Measurements from ENCODE around the gene BOLA2B.
A peak's percentile ranks its signal among the peaks of the same experiment; 100 is the strongest.
"Not testable (repeated sequence)": the region's sequence is repeated elsewhere in the genome, so short reads cannot be mapped to it uniquely, and the experiment has no call there.

Gene BOLA2B

DNA sequence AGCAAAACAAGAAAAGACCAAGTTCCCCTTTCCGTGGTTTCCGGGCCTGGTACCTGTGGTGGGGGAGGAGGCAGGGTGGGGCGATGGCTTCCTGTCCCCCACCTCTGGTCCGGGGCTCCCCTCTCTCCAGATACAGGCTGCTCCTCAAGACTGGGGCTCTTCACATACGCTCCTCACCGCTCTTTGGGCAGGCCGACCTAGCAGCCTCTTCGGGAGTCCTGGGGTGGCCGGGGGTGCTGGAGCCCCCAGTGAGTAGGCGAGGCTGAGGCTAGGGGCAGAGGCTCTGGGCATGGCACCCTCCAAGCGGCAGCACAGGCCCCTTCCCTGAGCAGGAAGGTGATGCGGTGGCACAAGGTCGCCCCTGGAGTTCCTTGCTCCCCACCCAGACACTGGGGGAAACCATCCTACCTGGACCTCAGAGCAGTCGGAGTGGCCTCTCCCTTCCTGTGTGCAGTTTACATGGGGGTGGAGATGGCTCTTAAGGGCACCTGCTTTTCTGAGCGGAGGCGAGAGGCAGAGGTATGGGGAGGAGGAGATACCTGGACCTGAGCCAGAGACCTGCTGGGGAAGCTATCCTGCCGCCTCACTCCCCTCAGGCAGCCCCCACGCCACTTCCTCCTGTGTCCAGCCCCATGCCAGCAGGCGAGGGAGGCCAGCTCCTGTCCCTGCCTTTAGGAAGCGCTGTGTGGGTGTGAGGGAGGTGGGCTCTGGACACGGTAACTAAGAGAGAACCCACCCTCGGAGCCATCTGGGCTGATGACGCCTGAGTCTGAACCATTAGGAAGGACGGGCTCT is 9.2 kb downstream of the BOLA2B start:
- FAIRE-seq: no peak

DNA sequence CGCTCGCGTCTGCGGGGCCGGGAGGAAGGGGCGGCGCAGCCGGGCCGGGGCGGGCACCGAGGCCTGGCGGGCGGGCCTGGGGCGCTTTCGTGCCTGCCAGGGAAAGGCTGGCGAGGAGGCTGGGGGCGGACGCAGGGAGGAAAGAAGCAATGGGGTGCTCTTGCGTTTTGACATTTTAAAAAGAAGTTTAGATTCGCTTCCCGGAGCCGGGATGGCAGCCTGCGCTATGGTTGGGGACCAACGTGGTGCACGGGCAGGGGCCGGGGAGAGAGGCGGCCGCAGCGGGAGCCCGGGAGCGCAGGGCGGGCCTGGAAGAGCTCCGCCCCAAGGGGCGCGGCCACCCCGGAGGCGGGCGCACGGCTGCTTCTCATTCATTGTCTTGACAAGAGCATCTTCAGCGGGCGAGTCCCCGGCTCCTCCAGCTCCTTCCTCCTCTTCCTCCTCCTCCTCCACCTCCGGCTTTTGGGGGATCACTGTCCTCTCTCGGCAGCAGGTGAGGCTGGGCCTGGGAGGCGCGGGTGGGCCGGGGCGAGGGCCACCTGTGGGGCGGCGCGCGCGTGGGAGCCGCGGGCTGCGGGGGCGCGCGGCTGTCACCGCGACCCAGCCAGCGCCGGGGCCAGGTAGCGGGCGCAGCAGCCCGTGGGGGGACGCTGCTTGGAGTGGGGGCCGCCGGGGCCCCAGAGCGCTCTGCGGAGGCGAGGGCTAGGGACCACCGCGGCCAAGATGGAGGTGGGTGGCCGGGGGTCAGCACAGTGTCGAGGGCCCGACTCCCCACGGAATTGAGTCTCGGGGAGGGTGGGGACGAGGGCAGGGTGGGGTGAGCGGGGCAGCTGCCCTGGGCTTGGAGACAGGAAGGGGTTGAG is 10.0 kb downstream of the BOLA2B start, which contains the start of gene CORO1A:
Gene CORO1A (plus strand): TSS at position 370 of the 863 bp plus-strand sequence. CDS start 1,608 bp downstream, outside the sequence.
- no peak for FAIRE-seq

DNA sequence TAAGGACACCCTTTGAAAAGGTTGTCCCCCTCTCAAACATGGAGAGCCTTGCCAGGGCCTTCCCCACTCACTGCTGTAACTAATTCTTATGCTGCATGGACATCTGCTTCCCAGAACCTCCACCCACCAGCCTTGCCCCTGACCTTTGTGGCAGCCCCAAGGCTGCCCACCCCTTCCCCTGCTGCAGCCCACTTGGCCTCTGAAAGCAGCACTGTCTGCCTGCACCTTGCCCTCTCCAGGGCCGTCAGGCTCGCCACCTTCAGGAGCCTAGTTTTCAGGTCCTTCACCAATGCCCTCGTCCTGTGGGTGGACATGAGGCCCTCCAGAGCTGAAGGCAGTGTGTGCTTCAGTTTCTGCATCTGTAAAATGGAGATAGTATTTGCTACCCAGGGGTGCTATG is 12.7 kb downstream of the BOLA2B start:
- FAIRE-seq: no peak

DNA sequence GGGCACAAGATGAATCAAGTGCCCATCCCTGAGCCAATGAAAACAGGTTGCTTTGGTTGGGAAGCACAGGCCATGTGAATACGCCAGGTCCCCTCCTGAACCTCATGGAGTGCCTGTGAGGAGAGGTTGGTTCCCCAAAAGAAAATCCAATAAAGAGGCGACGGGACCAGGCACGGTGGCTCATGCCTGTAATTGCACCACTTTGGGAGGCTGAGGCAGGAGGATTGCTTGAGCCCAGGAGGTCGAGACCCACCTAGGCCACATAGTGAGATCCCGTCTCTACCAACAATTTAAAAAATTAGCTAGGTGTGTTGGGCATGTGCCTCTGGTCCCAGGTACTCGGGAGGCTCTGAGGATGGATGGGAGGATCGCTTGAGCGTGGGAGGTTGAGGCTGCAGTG is 13.5 kb downstream of the BOLA2B start:
- no peak for FAIRE-seq

DNA sequence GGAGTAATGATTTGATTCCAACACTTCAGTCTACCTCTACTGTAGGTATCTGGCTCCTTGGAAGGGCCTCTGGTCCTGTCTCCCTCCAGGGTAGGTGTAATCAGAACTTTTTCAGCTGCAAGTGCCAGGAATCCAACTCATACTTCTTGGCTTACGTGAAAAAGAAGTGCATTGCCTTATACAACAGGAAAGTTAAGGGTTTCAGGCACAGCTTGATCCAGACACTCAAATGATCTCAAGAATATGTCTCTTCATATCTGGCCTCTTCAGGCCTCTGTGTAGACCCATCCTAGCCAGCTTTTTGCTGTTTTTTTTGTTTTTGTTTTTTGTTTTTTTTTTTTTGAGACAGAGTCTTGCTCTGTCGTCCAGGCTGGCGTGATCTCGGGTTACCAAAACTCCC is 14.3 kb downstream of the BOLA2B start:
- FAIRE-seq: no peak

DNA sequence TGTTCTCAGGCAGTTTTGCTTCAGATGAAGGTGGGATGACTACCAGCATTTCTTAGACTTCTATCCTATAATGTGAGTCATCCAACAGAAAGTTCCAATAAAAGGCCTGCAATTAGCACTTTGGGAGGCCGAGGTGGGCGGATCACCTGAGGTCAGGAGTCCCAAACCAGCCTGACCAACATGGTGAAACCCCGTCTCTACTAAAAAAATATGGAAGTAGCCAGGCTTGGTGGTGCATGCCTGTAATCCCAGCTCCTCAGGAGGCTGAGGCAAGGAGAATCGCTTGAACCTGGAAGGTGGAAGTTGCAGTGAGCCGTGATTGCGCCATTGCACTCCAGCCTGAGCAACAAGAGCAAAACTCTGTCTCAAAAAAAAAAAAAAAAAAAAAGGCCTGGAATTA is 16.6 kb downstream of the BOLA2B start:
- FAIRE-seq: not testable (repeated sequence)

DNA sequence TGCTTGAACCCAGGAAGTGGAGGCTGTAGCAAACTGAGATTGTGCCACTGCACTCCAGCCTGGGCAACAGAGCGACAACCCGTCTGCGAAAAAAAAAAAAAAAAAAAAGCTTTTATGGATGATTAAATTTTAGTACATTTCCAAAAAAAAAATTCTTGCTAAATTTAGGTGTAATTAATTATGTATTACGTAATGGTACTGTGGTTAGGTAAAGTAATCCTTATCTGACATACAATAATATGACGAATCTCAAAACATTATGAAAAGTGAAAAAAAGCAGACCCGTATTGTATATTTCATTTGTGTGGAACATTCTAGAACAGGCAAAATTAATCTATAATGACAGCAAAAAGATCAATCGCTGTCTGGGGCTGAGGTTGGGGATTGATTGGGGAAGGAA is 20.4 kb downstream of the BOLA2B start:
- FAIRE-seq: no peak

DNA sequence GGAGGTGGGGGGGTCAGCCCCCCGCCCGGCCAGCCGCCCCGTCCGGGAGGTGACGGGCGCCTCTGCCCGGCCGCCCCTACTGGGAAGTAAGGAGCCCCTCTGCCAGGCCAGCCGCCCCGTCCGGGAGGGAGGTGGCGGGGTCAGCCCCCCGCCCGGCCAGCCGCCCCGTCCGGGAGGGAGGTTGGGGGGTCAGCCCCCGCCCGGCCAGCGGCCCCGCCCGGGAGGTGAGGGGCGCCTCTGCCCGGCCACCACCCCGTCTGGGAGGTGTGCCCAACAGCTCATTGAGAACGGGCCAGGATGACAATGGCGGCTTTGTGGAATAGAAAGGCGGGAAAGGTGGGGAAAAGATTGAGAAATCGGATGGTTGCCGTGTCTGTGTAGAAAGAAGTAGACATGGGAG is 23.3 kb downstream of the BOLA2B start:
- FAIRE-seq: not testable (repeated sequence)

DNA sequence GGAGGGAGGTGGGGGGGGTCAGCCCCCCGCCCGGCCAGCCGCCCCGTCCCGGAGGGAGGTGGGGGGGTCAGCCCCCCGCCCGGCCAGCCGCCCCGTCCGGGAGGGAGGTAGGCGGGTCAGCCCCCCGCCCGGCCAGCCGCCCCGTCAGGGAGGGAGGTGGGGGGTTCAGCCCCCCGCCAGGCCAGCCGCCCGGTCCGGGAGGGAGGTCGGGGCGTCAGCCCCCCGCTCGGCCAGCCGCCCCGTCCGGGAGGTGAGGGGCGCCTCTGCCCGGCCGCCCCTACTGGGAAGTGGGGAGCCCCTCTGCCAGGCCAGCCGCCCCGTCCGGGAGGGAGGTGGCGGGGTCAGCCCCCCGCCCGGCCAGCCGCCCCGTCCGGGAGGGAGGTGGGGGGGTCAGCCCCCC is 24.1 kb downstream of the BOLA2B start:
- FAIRE-seq: not testable (repeated sequence)

DNA sequence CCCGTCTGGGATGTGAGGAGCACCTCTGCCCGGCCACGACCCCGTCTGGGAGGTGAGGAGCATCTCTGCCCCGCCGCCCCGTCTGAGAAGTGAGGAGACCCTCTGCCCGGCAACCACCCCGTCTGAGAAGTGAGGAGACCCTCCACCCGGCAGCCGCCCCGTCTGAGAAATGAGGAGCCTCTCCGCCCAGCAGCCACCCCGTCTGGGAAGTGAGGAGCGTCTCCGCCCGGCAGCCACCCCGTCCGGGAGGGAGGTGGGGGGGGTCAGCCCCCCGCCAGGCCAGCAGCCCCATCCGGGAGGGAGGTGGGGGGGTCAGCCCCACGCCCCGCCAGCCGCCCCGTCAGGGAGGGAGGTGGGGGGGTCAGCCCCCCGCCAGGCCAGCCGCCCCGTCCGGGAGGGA is 24.7 kb downstream of the BOLA2B start:
- not testable (repeated sequence) for FAIRE-seq

DNA sequence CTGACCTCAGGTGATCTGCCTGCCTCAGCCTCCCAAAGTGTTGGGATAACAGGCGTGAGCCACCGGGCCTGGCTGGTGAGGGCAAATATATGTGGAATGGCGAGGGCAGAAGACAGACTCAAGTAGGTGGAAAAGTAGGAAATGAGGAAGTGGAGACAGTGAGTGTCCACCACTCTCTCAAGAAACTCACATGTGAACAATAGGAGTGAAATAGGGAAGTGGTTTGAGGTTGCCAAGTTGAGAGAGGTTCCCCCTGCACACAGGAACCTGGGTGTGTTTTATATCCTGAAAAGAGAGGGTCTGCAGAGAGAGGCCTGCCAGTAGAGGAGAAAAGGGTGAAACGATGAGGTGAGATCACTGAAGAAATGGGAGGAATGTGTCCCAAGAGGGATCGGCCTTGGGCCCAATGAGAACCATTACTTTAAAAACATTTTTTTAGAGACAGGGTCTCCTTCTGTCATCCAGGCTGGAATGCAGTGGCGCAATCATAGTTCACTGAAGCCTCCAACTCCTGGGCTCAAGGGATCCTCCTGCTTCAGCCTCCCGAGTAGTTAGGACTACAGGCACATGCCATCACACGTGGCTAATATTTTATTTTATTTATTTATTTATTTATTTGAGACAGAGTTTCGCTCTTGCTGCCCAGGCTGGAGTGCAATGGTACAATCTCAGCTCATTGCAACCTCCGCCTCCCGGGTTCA is 27.1 kb downstream of the BOLA2B start:
- FAIRE-seq: no peak

DNA sequence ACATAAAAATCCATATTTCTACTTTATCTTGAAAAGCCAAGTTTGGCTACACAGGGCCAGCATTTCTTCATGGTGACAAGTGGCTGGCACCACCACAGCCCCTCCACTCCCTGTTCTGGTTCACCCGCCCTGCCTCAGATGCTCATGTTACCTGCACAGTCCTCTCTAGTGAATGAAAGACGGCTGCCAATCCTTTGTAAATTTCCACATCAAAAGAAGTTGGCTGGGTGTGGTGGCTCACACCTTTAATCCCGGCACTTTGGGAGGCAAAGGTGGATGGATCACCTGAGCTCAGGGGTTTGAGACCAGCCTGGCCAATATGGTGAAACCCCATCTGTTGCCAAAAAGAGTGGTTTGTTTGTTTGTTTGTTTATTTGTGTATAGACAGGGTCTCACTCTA is 29.9 kb downstream of the BOLA2B start:
- FAIRE-seq: no peak

DNA sequence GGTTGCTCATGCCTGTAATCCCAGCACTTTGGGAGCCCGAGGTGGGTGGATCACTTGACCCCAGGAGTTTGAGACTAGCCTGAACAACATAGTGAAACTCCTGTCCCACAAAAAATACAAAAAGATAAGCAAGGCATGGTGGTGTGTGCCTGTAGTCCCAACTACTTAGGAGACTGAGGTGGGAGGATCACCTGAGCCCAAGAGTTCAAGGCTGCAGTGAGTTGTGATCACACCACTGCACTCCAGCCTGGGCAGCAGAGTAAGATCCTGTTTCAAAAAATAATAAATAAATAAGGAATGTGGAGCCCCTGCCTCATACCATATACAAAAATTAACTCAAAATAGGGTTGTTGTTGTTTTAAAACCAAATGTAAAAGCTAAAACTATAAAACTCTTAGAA is 36.3 kb downstream of the BOLA2B start:
- no peak for FAIRE-seq

DNA sequence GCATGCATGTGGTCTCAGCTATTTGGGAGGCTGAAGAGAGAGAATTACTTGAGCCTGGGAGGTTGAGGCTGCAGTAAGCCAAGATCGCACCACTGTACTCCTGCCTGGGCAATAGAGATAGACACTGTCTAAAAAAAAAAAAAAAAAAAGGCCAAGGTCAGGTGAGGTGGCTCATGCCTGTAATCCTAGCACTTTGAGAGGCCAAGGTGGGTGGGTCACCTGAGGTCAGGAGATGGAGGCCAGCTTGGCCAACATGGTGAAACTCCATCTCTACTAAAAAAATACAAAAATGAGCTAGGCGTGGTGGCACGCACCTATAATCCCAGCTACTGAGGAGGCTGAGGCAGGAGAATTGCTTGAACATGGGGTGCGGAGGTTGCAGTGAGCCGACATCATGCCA is 38.3 kb downstream of the BOLA2B start:
- FAIRE-seq: no peak

DNA sequence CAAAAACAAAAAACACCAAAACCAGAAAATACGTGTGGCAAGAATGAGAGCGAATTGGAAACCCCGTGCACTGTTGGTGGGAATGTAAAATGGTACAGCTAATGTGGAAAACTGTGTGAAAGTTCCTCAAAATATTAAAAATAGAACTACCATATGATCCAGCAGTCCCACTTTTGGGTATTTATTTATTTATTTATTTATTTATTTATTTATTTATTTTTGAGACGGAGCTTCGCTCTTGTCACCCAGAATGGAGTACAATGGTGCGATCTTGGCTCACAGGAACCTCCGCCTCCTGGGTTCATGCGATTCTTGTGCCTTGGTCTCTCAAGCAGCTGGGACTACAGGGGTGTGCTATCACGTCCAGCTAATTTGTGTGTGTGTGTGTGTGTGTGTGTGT is 40.9 kb downstream of the BOLA2B start:
- FAIRE-seq: no peak

DNA sequence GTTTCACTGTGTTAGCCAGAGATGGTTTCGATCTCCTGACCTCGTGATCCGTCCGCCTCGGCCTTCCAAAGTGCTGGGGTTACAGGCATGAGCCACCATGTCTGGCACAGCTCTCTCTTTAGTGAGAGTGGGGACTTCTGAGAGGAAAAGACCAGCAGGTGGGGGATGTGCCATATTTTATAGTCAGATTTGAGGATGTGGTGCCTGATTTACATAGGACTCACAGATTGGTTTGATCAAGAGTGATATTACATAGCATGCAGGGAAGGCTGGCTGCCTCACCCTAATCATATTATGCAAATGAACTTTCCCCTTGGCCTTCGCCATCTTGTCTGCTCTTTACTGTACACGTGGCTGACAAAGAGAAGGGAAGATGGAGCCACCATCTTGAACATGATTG is 42.4 kb downstream of the BOLA2B start:
- FAIRE-seq: no peak

DNA sequence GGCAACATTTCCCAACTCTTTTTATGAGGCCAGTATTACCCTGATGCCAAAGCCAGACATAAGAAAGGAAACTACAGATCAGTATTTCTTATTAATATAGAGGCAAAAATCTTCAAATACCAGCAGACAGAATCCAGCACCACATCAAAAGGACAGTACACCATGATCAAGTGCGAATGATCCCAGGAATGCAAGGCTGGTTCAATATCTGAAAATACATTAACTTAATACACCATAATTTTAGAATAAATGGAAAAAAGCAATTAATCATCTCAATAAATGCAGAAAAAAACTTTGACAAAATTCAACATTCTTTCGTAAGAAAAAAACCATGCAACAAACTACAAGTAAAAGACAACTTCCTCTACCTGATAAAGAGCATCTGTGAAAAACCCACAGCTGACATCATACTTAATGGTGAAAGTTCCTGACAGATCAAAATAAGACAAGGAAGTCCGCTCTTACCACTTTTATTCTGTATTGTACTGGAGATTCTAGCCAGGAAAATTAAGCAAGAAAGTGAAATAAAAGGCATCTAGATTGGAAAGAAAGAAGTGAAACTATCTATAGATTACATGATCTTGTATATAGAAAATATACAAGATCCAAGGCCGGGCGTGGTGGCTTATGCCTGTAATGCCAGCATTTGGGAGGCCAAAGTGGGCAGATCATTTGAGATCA is 44.1 kb downstream of the BOLA2B start:
- FAIRE-seq: no peak

DNA sequence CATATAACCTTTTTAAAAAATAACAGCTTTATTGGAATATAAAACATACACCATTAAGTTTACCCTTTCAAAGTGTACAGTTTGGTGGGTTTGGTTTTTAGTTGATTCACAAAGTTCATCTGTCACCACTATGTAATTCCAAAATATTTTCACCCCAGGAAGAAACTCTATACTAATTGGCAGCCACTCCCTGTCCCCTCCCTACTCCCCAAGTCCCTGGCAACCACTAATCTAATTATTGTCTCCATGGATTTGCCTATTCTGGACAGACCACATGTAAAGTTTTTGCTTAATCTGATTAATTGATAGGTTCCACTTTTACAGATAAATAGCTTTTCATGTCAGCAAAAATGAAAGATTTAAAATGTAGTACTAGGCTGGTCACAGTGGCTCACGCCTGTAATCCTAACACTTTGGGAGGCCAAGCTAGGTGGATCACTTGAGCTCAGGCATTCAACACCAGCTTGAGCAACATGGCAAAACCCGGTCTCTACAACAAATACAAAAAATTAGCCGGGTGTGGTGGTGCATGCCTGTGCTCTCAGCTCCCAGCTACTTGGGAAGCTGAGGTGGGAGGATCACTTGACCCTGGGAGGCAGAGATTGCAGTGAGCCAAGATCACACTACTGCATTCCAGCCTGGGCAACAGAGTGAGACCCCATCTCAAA is 45.5 kb downstream of the BOLA2B start:
- FAIRE-seq: no peak

DNA sequence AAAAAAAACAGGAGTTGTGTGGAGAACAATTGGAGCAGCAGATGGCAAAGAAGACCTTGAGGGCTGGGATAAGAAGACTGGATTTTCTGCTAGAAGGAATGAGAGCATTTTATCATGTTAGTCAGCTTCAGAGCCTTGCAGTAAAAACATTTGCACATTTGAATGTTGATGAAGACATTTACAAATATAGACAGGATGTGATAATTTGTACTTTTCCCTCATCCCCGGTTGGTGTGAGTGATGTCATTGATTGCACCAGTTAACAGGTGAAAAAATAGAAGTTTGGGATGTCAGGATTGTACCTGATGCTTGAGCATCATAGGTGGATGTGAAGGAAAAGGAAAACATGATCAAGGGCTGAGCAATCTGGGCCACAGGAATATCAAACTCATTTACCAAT is 47.8 kb downstream of the BOLA2B start:
- no peak for FAIRE-seq

DNA sequence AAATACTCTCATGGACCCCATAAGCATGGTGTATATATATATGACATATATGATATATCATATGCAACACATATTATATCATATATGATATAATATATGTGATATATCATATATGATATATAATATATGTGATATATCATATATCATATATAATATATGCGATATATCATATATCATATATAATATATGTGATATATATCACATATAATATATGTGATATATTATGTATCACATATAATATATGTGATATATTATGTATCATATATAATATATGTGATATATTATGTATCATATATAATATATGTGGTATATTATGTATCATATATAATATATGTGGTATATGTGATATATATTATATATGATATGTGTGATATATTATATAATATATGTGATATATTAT is 48.5 kb downstream of the BOLA2B start:
- FAIRE-seq: peak; percentile 92

DNA sequence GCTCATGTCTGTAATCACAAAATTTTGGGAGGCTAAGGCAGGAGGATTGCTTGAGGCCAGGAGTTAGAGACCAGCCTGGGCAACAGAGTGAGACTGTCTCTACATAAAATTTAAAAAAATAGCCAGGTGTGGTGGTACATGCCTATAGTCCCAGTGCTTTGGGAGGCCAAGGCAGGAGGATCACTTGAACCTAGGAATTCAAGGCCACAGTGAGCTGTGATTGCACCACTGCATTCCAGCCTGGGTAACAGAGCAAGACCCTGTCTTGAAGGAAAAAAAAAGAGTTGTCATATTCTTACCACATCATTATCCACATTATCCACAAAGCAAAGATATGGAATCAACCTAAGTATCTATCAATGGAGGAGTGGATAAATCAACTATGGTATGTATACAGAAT is 49.4 kb downstream of the BOLA2B start:
- no peak for FAIRE-seq

DNA sequence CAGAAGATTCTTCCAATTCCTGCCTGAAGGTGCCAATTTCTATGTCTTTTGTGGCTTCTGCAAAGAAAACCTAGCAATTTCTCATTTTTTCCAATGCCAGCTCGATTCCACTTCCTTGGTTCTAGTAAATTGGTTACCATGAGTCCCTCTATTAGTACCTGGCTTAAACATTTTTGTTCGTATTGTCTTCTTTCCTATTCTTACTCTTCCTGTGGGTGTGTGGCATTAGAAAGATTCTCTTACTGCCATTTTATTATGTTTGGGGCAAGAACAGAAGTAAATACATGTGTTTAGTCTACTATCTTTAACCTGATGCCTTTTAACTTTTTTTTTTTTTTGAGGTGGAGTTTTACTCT is 50.1 kb downstream of the BOLA2B start:
- FAIRE-seq: no peak
